ENCODE results near the gene EMX1.
A peak's percentile ranks its signal among the peaks of the same experiment; 100 is the strongest.

EMX1 gene

DNA sequence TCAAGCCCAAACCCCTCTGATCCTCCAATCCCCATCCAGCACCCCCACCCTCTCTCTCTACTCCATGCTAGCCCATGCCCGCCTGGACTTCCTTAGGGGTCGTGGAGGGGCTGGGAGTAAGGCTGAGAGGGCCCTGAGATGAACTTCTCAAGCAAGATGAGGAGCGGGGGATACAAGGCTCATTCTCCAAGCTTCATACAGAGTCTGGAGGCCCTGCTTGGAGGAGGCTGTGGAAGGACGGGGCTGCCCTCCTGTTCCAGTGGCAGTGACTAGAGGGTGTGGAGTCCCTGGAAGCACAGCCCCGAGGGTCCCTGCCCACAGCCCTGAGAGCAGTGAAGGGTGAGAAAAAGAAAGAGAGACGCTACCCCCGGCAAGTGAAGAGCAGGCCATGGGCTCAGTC, 45.6 kb downstream of the EMX1 start:
- TF ChIP-seq JUND (IDR thresholded peaks at IDR 0.05; ENCODE audit: low read depth) = no peak

GRCh38 chr2:72963423-72964145, 46.3 kb downstream of the EMX1 start:
- no peak for TF ChIP-seq JUND (IDR thresholded peaks at IDR 0.05; ENCODE audit: low read depth)
- no peak for DNase-seq (ENCODE audit: low read depth in 1 of 2, low spot score in 1 of 2)
- in situ Hi-C loops (cut with HindIII; ENCODE audit: low pct_unique_long_range_greater_than_20kb, low sequenced_read_pairs) = no loop called here

More for the DNA sequence above, 45.6 kb downstream of the EMX1 start:
- DNase-seq (ENCODE audit: low read depth in 1 of 2, low spot score in 1 of 2) = no peak
- in situ Hi-C loops (cut with HindIII; ENCODE audit: low pct_unique_long_range_greater_than_20kb, low sequenced_read_pairs) = no loop called here

DNA sequence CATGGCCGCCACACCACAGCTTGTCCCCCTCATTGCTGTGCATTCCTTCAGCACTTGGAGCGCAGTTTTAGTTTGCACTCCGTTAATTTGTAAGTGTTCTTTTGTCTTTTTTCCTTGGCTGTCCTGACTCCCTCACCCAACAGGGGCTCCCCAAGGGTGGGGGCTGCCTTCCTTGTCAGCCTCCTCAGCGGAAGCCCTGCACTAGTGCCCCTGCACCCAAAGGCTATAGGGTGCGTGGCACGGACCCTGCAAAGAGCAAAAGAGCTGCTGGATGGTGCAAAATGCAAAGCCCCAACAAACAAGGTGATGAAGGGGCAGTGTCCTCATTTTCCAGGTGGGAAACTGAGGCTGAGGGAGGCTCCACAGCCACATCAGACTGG, 46.8 kb downstream of the EMX1 start:
- no peak for TF ChIP-seq JUND (IDR thresholded peaks at IDR 0.05; ENCODE audit: low read depth)
- in situ Hi-C loops (cut with HindIII; ENCODE audit: low pct_unique_long_range_greater_than_20kb, low sequenced_read_pairs) = no loop called here
- DNase-seq (ENCODE audit: low read depth in 1 of 2, low spot score in 1 of 2) = no peak

DNA sequence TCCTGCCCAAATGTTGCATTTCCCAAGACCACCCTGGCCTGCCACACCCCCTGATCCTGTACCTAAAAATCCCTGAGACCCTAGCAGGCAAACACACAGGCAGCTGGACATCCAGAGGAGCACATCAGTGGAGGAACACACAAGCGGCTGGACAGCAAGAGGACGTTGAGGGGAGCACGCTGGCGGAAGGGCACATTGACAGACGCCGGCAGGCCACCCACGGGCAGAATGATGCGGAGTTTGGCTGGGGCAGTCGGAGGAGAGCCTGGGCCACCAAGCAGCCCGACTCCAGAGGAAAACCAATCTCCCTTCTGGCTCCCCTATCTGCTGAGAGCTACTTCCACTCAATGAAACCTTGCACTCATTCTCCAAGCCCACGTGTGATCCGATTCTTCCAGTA, 47.7 kb downstream of the EMX1 start:
- in situ Hi-C loops (cut with HindIII; ENCODE audit: low pct_unique_long_range_greater_than_20kb, low sequenced_read_pairs) = no loop called here
- no peak for TF ChIP-seq JUND (IDR thresholded peaks at IDR 0.05; ENCODE audit: low read depth)
- DNase-seq (ENCODE audit: low read depth in 1 of 2, low spot score in 1 of 2) = no peak

GRCh38 chr2:72965770-72966450, 48.6 kb downstream of the EMX1 start:
- in situ Hi-C loops (cut with HindIII; ENCODE audit: low pct_unique_long_range_greater_than_20kb, low sequenced_read_pairs) = no loop called here
- DNase-seq (ENCODE audit: low read depth in 1 of 2, low spot score in 1 of 2) = no peak
- no peak for TF ChIP-seq JUND (IDR thresholded peaks at IDR 0.05; ENCODE audit: low read depth)

GRCh38 chr2:72968286-72968685, 51.0 kb downstream of the EMX1 start:
- no peak for TF ChIP-seq JUND (IDR thresholded peaks at IDR 0.05; ENCODE audit: low read depth)
- in situ Hi-C loops (cut with HindIII; ENCODE audit: low pct_unique_long_range_greater_than_20kb, low sequenced_read_pairs) = no loop called here
- DNase-seq (ENCODE audit: low read depth in 1 of 2, low spot score in 1 of 2) = no peak

- no peak for DNase-seq (ENCODE audit: low read depth in 1 of 2, low spot score in 1 of 2)
- no peak for TF ChIP-seq JUND (IDR thresholded peaks at IDR 0.05; ENCODE audit: low read depth)
- in situ Hi-C loops (cut with HindIII; ENCODE audit: low pct_unique_long_range_greater_than_20kb, low sequenced_read_pairs) = no loop called here
Measured at GRCh38 chr2:72969706-72970105, 52.4 kb downstream of the EMX1 start.

GRCh38 chr2:72971036-72971435, 53.7 kb downstream of the EMX1 start:
- TF ChIP-seq JUND (IDR thresholded peaks at IDR 0.05; ENCODE audit: low read depth) = no peak
- no peak for DNase-seq (ENCODE audit: low read depth in 1 of 2, low spot score in 1 of 2)
- in situ Hi-C loops (cut with HindIII; ENCODE audit: low pct_unique_long_range_greater_than_20kb, low sequenced_read_pairs) = no loop called here

DNA sequence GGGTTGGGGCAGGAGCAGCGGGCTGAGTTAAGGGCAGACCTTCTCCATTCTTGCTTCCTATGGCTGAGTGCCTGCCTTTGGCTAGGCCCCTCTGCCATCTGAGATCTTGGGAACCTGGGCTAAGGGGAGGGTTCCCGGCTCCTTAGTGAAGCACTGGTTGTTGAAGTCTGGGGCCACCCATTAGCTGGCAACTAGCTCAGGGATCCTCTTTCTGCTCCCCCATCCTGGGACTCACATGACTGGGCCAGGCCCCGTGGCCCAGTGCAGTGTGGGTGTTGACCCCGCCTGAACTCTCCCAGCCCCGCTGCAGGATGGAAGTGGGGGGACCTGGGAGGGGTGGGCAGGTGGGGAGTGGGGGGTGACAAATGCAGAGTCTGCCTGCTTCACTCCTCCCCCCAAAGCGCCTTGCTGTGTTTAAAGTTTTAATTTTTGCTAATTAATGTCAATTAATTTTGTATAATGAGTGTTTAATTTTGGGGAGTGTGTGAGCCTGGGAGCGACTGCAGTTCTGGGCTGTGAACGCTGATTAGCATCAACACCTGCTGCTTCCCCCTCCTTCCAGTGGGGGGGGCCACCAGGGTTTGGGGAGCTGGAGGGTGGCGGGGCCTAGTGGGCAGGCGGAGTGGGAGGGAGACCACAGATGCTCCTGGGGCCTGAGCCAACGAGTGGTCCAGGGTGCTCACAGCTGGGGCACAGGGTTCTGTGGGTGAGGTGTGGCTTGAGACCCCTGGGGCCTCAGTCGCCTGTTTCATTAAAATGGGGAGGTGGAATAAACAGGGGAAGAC, 55.2 kb downstream of the EMX1 start:
- no peak for DNase-seq (ENCODE audit: low read depth in 1 of 2, low spot score in 1 of 2)
- in situ Hi-C loops (cut with HindIII; ENCODE audit: low pct_unique_long_range_greater_than_20kb, low sequenced_read_pairs) = no loop called here
- no peak for TF ChIP-seq JUND (IDR thresholded peaks at IDR 0.05; ENCODE audit: low read depth)

DNA sequence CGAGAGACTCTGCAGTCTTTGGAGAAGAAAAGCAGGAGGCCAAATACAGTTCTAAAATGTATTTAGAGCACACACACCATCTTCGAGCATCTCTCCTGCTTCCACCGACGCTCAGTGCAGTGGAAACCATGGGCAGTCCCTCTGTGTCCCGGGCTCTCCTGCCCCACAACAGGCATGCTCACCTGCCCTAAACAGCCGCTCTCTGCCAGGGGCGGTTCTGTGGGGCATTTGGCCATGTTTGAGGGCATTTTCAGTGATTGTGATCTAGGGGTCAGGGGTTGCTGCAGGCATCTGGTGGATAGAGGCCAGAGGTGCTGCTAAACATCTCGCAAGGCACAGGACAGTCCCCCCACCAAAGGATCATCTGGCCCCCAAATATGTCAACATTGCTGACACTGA, 55.8 kb downstream of the EMX1 start:
- TF ChIP-seq JUND (IDR thresholded peaks at IDR 0.05; ENCODE audit: low read depth) = no peak
- in situ Hi-C loops (cut with HindIII; ENCODE audit: low pct_unique_long_range_greater_than_20kb, low sequenced_read_pairs) = no loop called here
- no peak for DNase-seq (ENCODE audit: low read depth in 1 of 2, low spot score in 1 of 2)

DNA sequence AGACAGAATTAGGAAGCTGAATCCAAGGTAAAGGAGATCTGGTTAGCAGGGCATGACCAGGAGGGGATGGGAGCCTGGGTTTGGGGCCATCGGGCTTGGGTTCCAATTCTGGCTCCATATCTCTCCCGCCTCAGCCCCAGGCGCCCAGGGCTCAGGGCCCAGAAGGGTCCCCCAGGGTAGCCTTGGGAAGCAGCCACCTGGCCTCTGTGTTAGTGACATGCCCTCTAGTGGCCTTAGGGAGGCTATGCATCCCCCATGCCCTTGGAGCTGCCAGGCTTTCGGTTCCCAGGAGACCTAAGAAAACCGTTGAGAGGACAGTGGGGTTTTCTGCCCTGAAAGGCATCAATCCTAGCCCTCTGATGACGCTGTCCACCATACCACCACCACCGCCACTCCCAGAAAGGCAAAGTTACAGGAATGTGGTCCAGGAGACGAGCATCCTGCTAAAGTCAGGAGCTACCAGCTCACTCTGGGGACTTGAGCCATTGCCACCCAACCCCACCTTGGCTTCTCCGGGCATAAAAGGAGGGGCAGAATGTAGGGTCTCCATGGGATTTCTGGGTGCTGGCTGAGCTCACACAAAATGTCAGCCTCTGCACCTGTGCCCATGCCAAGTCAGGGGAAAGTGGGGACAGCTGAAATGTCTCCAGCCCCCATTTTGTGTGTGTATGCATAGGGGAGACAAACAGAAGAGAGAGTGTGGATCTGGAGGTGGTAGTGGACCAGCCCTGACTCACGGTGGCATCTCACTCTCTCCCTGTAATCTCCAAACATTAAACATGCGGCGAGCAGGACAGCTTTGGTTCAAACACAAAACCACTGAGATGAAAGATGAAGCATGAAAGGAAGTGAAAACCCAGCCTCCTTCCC, 56.5 kb downstream of the EMX1 start:
- TF ChIP-seq JUND (IDR thresholded peaks at IDR 0.05; ENCODE audit: low read depth) = no peak
- peak; percentile 67 to 75 for DNase-seq (ENCODE audit: low read depth in 1 of 2, low spot score in 1 of 2)
- in situ Hi-C loops (cut with HindIII; ENCODE audit: low pct_unique_long_range_greater_than_20kb, low sequenced_read_pairs) = no loop called here

DNA sequence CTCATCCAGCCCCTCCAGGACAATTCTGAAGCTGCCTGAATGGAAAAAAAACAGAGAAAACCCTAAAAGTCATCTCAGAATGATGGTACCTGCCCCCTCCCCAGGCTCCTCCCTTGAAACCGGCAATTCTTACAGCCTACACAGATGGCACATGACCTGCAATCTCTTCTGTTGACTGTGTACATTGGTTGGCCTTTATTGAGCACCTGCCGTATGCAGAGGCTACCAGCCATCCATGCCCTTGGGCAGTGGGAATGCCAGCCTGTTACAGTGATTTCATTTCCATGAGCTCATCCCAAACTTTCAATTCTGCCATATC, 57.1 kb downstream of the EMX1 start:
- in situ Hi-C loops (cut with HindIII; ENCODE audit: low pct_unique_long_range_greater_than_20kb, low sequenced_read_pairs) = no loop called here
- TF ChIP-seq JUND (IDR thresholded peaks at IDR 0.05; ENCODE audit: low read depth) = no peak
- no peak for DNase-seq (ENCODE audit: low read depth in 1 of 2, low spot score in 1 of 2)

Data from T47D (cell line).